Raji (cell line): ENCODE measurements around the gene EPHA6.

Experiments
- POLR2A ChIP-seq: IDR thresholded peaks from 2 replicates; pipeline ENCODE4 v1.6.1; 2011; ENCODE audit warnings: low read depth, low read length, control low read depth; ENCODE audit not compliant: insufficient read depth

The EPHA6 gene

GRCh38 chr3:97360804-97361203 lies 546.4 kb downstream of the EPHA6 start:
- TF ChIP-seq POLR2A = no peak

- no peak for TF ChIP-seq POLR2A
Observed at GRCh38 chr3:97384583-97384982, 570.2 kb downstream of the EPHA6 start.

- no peak for TF ChIP-seq POLR2A
Observed at GRCh38 chr3:97388774-97389173, 574.4 kb downstream of the EPHA6 start.

- TF ChIP-seq POLR2A = no peak
Observed at GRCh38 chr3:97389936-97390335, 575.5 kb downstream of the EPHA6 start.

- no peak for TF ChIP-seq POLR2A
Observed at GRCh38 chr3:97391167-97391566, 576.8 kb downstream of the EPHA6 start.

- TF ChIP-seq POLR2A = no peak
Observed at GRCh38 chr3:97409612-97410011, 595.2 kb downstream of the EPHA6 start.

- TF ChIP-seq POLR2A = no peak
Observed at GRCh38 chr3:97421565-97421964, 607.2 kb downstream of the EPHA6 start.

- no peak for TF ChIP-seq POLR2A
Observed at GRCh38 chr3:97425002-97425401, 610.6 kb downstream of the EPHA6 start.

GRCh38 chr3:97430601-97431000 lies 616.2 kb downstream of the EPHA6 start:
- TF ChIP-seq POLR2A = no peak

GRCh38 chr3:97432914-97433313 lies 618.5 kb downstream of the EPHA6 start:
- no peak for TF ChIP-seq POLR2A

GRCh38 chr3:97438131-97438530 lies 623.7 kb downstream of the EPHA6 start:
- TF ChIP-seq POLR2A = no peak

- no peak for TF ChIP-seq POLR2A
Observed at GRCh38 chr3:97439373-97439772, 625.0 kb downstream of the EPHA6 start.

GRCh38 chr3:97464035-97464434 lies 649.6 kb downstream of the EPHA6 start:
- no peak for TF ChIP-seq POLR2A

GRCh38 chr3:97470481-97470880 lies 656.1 kb downstream of the EPHA6 start:
- no peak for TF ChIP-seq POLR2A

- no peak for TF ChIP-seq POLR2A
Observed at GRCh38 chr3:97479740-97480139, 665.3 kb downstream of the EPHA6 start.

GRCh38 chr3:97481416-97481815 lies 667.0 kb downstream of the EPHA6 start:
- TF ChIP-seq POLR2A = no peak

GRCh38 chr3:97485206-97485605 lies 670.8 kb downstream of the EPHA6 start:
- TF ChIP-seq POLR2A = no peak

GRCh38 chr3:97487587-97487986 lies 673.2 kb downstream of the EPHA6 start:
- no peak for TF ChIP-seq POLR2A
